HCT116 (cell line): ENCODE data around the gene ALDH4A1.

Experiments
- CTCF ChIP-seq, 3 experiments: fragments of 200-600 bp in 1 of 3; sonication (generic) in 1 of 3; IDR thresholded peaks in 2 of 3; conservative IDR thresholded peaks in 1 of 3; 2 replicates each; pipeline ENCODE4 v1.5.1; 2012 to 2017; ENCODE audit warnings: low read depth in 2 of 3, low read length in 2 of 3, antibody characterized with exemption in 1 of 3, borderline replicate concordance in 1 of 3, control low read depth in 1 of 3, mild to moderate bottlenecking in 1 of 3, mixed read lengths in 1 of 3, mixed run types in 1 of 3, moderate library complexity in 1 of 3; ENCODE audit not compliant: insufficient read depth in 1 of 3
- EZH2 ChIP-seq: fragments of 200-600 bp; sonication (generic); IDR thresholded peaks from 2 replicates; pipeline ENCODE4 v1.6.1; 2017; ENCODE audit warnings: antibody characterized with exemption, mixed run types
- JUND ChIP-seq: IDR thresholded peaks from 2 replicates; pipeline ENCODE4 v1.6.1; 2012
- POLR2AphosphoS5 ChIP-seq: IDR thresholded peaks from 2 replicates; pipeline ENCODE4 v1.6.1; 2011; ENCODE audit warnings: mild to moderate bottlenecking, low read depth, low read length, moderate library complexity
- SIN3A ChIP-seq: IDR thresholded peaks from 2 replicates; pipeline ENCODE4 v1.6.1; 2012; ENCODE audit warnings: low read depth
- SP1 ChIP-seq: IDR thresholded peaks from 2 replicates; pipeline ENCODE4 v1.6.1; 2012; ENCODE audit warnings: low read depth

- TF ChIP-seq EZH2 (no peak), POLR2AphosphoS5 (no peak), CTCF (IDR thresholded peaks at IDR 0.05 in 2 of 3, conservative IDR thresholded peaks at IDR 0.05 in 1 of 3; ENCODE audit: borderline replicate concordance in 1 of 3, insufficient read depth in 1 of 3, low read depth in 2 of 3, low read length in 2 of 3) (0 out of 6 replicates have a peak, but pooled peaks of 1 of the 3 experiments have one; percentile 29), JUND (no peak), SP1 (no peak), SIN3A (no peak)
Measured at GRCh38 chr1:18828224-18828623, 74.1 kb downstream of the ALDH4A1 start.
